HCT116 (cell line): Measurements from ENCODE around the gene TMEM138. TPM values are rescaled to one million over a fixed set of nuclear protein-coding genes. Genes with fewer than 3 reads are reported as not detected.

Source experiments
- ATAC-seq: fragments of 200-7000 bp; cut with Tn5 transposase; 2 replicates; pipeline ENCODE4 v1.9.1; 2020; ENCODE audit warnings: mild to moderate bottlenecking, moderate library complexity
- BruUV-seq: library from RNA; stranded (reverse); fragments of 400-500 nt; replicated peaks from 2 replicates; lab custom pipeline; 2021; lab: Mats Ljungman, UMichigan
- CTCF ChIA-PET: fragments of 300-600 bp; sonication (Branson Sonifier 250); formaldehyde crosslinking; loops from one replicate; lab custom pipeline; 2021; ENCODE audit warnings: antibody characterized with exemption; lab: Charles Lee
- POLR2A ChIA-PET: fragments of 300-600, 350-600 bp; sonication (Branson Sonifier 250); formaldehyde crosslinking; loops from one replicate; lab custom pipeline; 2021; ENCODE audit warnings: antibody characterized with exemption; lab: Charles Lee
- RAD21 ChIA-PET, 2 experiments: fragments of 300-600 bp; sonication (Branson Sonifier 250); formaldehyde crosslinking; loops; one replicate each; lab custom pipeline; 2023; ENCODE audit warnings: low total read pairs in 2 of 2; ENCODE audit not compliant: uncharacterized antibody in 2 of 2, unreplicated experiment in 2 of 2, low non-redundant PET in 1 of 2; lab: Charles Lee
- DNase-seq: peaks from one replicate; pipeline ENCODE4 v3.0.0-alpha.2; 2010; ENCODE audit warnings: low read depth, low spot score
- H2AFZ ChIP-seq: fragments of 200-600 bp; shearing (Covaris generic), sonication (generic); 2 replicates; pipeline ENCODE4 v1.6.1; 2017; ENCODE audit warnings: low read depth, mixed run types, mixed read lengths, antibody characterized with exemption, low read length; ENCODE audit not compliant: poor library complexity, severe bottlenecking
- H3K27ac ChIP-seq: 2 replicates; pipeline ENCODE4 v1.5.1; 2012; ENCODE audit warnings: low read depth, low read length
- H3K27me3 ChIP-seq: fragments of 200-600 bp; sonication (generic); 2 replicates; pipeline ENCODE4 v1.6.1; 2016; ENCODE audit warnings: mixed run types, low read length, mixed read lengths; ENCODE audit not compliant: insufficient read depth
- H3K36me3 ChIP-seq, 2 experiments: fragments of 200-500 bp in 1 of 2; fragments of 200-600 bp in 1 of 2; sonication (Bioruptor generic) in 1 of 2; sonication (generic) in 1 of 2; 2 replicates each; pipeline versions ENCODE4 v1.5.1 to v1.6.1; 2014 to 2016; ENCODE audit warnings: low read length in 2 of 2, inconsistent platforms in 1 of 2, mixed read lengths in 1 of 2, mixed run types in 1 of 2; ENCODE audit not compliant: insufficient read depth in 2 of 2, control insufficient read depth in 1 of 2
- H3K4me1 ChIP-seq, 2 experiments: fragments of 200-600 bp in 1 of 2; sonication (generic) in 1 of 2; 2 replicates each; pipeline versions ENCODE4 v1.5.1 to v1.6.1; 2012 to 2017; ENCODE audit warnings: low read length in 2 of 2, inconsistent platforms in 1 of 2, mild to moderate bottlenecking in 1 of 2, mixed read lengths in 1 of 2, mixed run types in 1 of 2, moderate library complexity in 1 of 2; ENCODE audit not compliant: insufficient read depth in 2 of 2, control insufficient read depth in 1 of 2
- H3K4me2 ChIP-seq: fragments of 200-600 bp; sonication (generic); 2 replicates; pipeline ENCODE4 v1.6.1; 2017; ENCODE audit warnings: mixed run types, low read length, mixed read lengths
- H3K4me3 ChIP-seq, 2 experiments: fragments of 200-600 bp in 1 of 2; sonication (generic) in 1 of 2; replicated peaks in 1 of 2; 2 replicates each; pipeline ENCODE4 v1.5.1; 2011 to 2016; ENCODE audit warnings: low read length in 2 of 2, control low read depth in 1 of 2, low read depth in 1 of 2, mild to moderate bottlenecking in 1 of 2, mixed read lengths in 1 of 2, mixed run types in 1 of 2
- H3K79me2 ChIP-seq: fragments of 200-600 bp; sonication (generic); 2 replicates; pipeline ENCODE4 v1.6.1; 2017; ENCODE audit warnings: mild to moderate bottlenecking, mixed run types, low read length, moderate library complexity, mixed read lengths; ENCODE audit not compliant: insufficient read depth
- H3K9ac ChIP-seq: fragments of 200-600 bp; sonication (generic); 2 replicates; pipeline ENCODE4 v1.6.1; 2016; ENCODE audit warnings: low read length, mixed read lengths
- H3K9me2 ChIP-seq: fragments of 200-600 bp; sonication (generic), shearing (Covaris generic); 2 replicates; pipeline ENCODE4 v1.6.1; 2017; ENCODE audit warnings: mixed run types, mild to moderate bottlenecking, moderate library complexity; ENCODE audit not compliant: insufficient read depth
- H3K9me3 ChIP-seq, 2 experiments: fragments of 200-500 bp in 1 of 2; fragments of 200-600 bp in 1 of 2; sonication (Bioruptor generic) in 1 of 2; sonication (generic) in 1 of 2; 2 replicates each; pipeline ENCODE4 v1.6.1; 2014 to 2017; ENCODE audit warnings: low read length in 2 of 2, mixed read lengths in 2 of 2, inconsistent platforms in 1 of 2, low read depth in 1 of 2, mild to moderate bottlenecking in 1 of 2, mixed run types in 1 of 2, moderate library complexity in 1 of 2; ENCODE audit not compliant: control insufficient read depth in 1 of 2, insufficient read depth in 1 of 2
- H4K20me1 ChIP-seq: fragments of 200-600 bp; sonication (generic), shearing (Covaris generic); 2 replicates; pipeline ENCODE4 v1.6.1; 2017; ENCODE audit warnings: mixed run types, mild to moderate bottlenecking, moderate library complexity; ENCODE audit not compliant: insufficient read depth
- CBX3 ChIP-seq: IDR thresholded peaks from 2 replicates; pipeline ENCODE4 v1.6.1; 2012; ENCODE audit warnings: low read depth
- CEBPB ChIP-seq: IDR thresholded peaks from 2 replicates; pipeline ENCODE4 v1.6.1; 2012; ENCODE audit warnings: low read depth
- EZH2 ChIP-seq: fragments of 200-600 bp; sonication (generic); IDR thresholded peaks from 2 replicates; pipeline ENCODE4 v1.6.1; 2017; ENCODE audit warnings: antibody characterized with exemption, mixed run types
- EZH2phosphoT487 ChIP-seq: fragments of 200-600 bp; IDR thresholded peaks from 2 replicates; pipeline ENCODE4 v1.6.1; 2018; ENCODE audit warnings: antibody characterized with exemption, borderline replicate concordance
- FOSL1 ChIP-seq: IDR thresholded peaks from 2 replicates; pipeline ENCODE4 v1.6.1; 2012; ENCODE audit warnings: low read depth
- JUND ChIP-seq: IDR thresholded peaks from 2 replicates; pipeline ENCODE4 v1.6.1; 2012
- POLR2A ChIP-seq: IDR thresholded peaks from 2 replicates; pipeline ENCODE4 v1.7.0; 2011; ENCODE audit warnings: borderline replicate concordance; ENCODE audit not compliant: insufficient read depth, insufficient read length; ENCODE audit errors: extremely low read depth
- POLR2AphosphoS5 ChIP-seq: IDR thresholded peaks from 2 replicates; pipeline ENCODE4 v1.6.1; 2011; ENCODE audit warnings: mild to moderate bottlenecking, low read depth, low read length, moderate library complexity
- RAD21 ChIP-seq: IDR thresholded peaks from 2 replicates; pipeline ENCODE4 v1.6.1; 2012; ENCODE audit warnings: low read depth, mild to moderate bottlenecking
- SIN3A ChIP-seq: IDR thresholded peaks from 2 replicates; pipeline ENCODE4 v1.6.1; 2012; ENCODE audit warnings: low read depth
- TCF7L2 ChIP-seq: IDR thresholded peaks from 2 replicates; pipeline ENCODE4 v1.7.0; 2011; ENCODE audit warnings: borderline replicate concordance, inconsistent platforms; ENCODE audit not compliant: insufficient read depth, insufficient read length; ENCODE audit errors: extremely low read depth
- YY1 ChIP-seq: IDR thresholded peaks from 2 replicates; pipeline ENCODE4 v1.6.1; 2011; ENCODE audit warnings: low read length, low read depth, moderate library complexity, mild to moderate bottlenecking; ENCODE audit not compliant: insufficient replicate concordance; ENCODE audit errors: extremely low read depth
- ZFX ChIP-seq: fragments of 450-650 bp; IDR thresholded peaks from 2 replicates; pipeline ENCODE4 v1.6.1; 2017
- ZNF274 ChIP-seq: fragments of 200-500 bp; sonication (Bioruptor generic); IDR thresholded peaks from 2 replicates; pipeline ENCODE4 v1.6.1; 2014; ENCODE audit warnings: mild to moderate bottlenecking, low read depth, low read length, inconsistent platforms
- intact Hi-C: fragments of 100-400 bp; cut with micrococcal nuclease; formaldehyde crosslinking; loops from 2 replicates; pipeline ENCODE4 v1.10.0; 2022
- total RNA-seq: library from RNA; stranded (reverse); gene quantifications from one replicate; pipeline ENCODE4 v1.2.1, GENCODE V29; 2021; ENCODE audit not compliant: unreplicated experiment
- TF ChIP-seq, protein P1 (sequence below): IDR thresholded peaks from 2 replicates; pipeline ENCODE4 v1.6.1; 2012; ENCODE audit warnings: low read depth
- TF ChIP-seq, protein P2 (sequence below): IDR thresholded peaks from 2 replicates; pipeline ENCODE4 v1.6.1; 2011; ENCODE audit warnings: mild to moderate bottlenecking, low read length, moderate library complexity; ENCODE audit not compliant: insufficient replicate concordance; ENCODE audit errors: extremely low read depth
- TF ChIP-seq, protein P3 (sequence below): IDR thresholded peaks from 2 replicates; pipeline ENCODE4 v1.6.1; 2012
- TF ChIP-seq, protein P4 (sequence below), 3 experiments: fragments of 200-600 bp in 1 of 3; sonication (generic) in 1 of 3; IDR thresholded peaks in 2 of 3; conservative IDR thresholded peaks in 1 of 3; 2 replicates each; pipeline ENCODE4 v1.5.1; 2012 to 2017; ENCODE audit warnings: low read depth in 2 of 3, low read length in 2 of 3, antibody characterized with exemption in 1 of 3, borderline replicate concordance in 1 of 3, control low read depth in 1 of 3, mild to moderate bottlenecking in 1 of 3, mixed read lengths in 1 of 3, mixed run types in 1 of 3, moderate library complexity in 1 of 3; ENCODE audit not compliant: insufficient read depth in 1 of 3

Gene TMEM138
- total RNA-seq, 1 experiment from 2014 or later, result 45.0 TPM

DNA sequence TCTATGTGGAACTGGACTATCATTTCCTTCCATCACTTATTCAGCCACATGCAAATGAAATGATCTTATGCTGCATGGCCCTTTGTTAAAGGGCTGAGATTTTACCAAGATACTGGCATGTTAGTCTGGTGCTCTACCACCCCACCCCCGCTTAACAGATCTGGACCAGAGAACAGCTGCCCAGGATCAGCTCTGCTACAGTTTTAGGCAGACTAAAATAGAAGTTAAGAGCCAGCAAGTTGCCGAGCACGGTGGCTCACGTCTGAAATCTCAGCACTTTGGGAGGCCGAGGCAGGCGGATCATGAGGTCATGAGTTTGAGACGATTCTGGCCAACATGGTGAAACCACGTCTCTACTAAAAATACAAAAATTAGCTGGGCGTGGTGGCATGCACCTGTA lies 33.8 kb upstream of the TMEM138 start:
- CTCF ChIA-PET, result no interaction called here
- H3K9me2 ChIP-seq, result no peaks in the 10 kb centered on the region
- ATAC-seq (no peak), DNase-seq (no peak)
- H3K36me3 ChIP-seq, result peaks cover 39 to 49% of the 10 kb centered on the region in 2 experiments
- H3K4me1 ChIP-seq, result peaks cover 8 to 14% of the 10 kb centered on the region in 2 experiments
- H4K20me1 ChIP-seq, result no peaks in the 10 kb centered on the region; the same call in 1 of the 2 replicates
- H3K4me2 ChIP-seq, result no peak overlapping the region
- RAD21 ChIA-PET, result no interaction called here
- no peak overlapping the region for H3K4me3 ChIP-seq
- POLR2A ChIA-PET, result no interaction called here
- intact Hi-C loops, result no loop called here
- H2AFZ ChIP-seq, result no peak overlapping the region
- no TSS peak for BruUV-seq
- H3K79me2 ChIP-seq, result peaks cover 83% of the 10 kb centered on the region
- no peak for TF ChIP-seq FOSL1
- TF ChIP-seq POLR2A, result no peak
- no peak for TF ChIP-seq SIN3A
- TF ChIP-seq, protein P1, sequence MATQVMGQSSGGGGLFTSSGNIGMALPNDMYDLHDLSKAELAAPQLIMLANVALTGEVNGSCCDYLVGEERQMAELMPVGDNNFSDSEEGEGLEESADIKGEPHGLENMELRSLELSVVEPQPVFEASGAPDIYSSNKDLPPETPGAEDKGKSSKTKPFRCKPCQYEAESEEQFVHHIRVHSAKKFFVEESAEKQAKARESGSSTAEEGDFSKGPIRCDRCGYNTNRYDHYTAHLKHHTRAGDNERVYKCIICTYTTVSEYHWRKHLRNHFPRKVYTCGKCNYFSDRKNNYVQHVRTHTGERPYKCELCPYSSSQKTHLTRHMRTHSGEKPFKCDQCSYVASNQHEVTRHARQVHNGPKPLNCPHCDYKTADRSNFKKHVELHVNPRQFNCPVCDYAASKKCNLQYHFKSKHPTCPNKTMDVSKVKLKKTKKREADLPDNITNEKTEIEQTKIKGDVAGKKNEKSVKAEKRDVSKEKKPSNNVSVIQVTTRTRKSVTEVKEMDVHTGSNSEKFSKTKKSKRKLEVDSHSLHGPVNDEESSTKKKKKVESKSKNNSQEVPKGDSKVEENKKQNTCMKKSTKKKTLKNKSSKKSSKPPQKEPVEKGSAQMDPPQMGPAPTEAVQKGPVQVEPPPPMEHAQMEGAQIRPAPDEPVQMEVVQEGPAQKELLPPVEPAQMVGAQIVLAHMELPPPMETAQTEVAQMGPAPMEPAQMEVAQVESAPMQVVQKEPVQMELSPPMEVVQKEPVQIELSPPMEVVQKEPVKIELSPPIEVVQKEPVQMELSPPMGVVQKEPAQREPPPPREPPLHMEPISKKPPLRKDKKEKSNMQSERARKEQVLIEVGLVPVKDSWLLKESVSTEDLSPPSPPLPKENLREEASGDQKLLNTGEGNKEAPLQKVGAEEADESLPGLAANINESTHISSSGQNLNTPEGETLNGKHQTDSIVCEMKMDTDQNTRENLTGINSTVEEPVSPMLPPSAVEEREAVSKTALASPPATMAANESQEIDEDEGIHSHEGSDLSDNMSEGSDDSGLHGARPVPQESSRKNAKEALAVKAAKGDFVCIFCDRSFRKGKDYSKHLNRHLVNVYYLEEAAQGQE, result no peak
- no peak for TF ChIP-seq EZH2phosphoT487
- TF ChIP-seq TCF7L2, result no peak
- TF ChIP-seq, protein P2, sequence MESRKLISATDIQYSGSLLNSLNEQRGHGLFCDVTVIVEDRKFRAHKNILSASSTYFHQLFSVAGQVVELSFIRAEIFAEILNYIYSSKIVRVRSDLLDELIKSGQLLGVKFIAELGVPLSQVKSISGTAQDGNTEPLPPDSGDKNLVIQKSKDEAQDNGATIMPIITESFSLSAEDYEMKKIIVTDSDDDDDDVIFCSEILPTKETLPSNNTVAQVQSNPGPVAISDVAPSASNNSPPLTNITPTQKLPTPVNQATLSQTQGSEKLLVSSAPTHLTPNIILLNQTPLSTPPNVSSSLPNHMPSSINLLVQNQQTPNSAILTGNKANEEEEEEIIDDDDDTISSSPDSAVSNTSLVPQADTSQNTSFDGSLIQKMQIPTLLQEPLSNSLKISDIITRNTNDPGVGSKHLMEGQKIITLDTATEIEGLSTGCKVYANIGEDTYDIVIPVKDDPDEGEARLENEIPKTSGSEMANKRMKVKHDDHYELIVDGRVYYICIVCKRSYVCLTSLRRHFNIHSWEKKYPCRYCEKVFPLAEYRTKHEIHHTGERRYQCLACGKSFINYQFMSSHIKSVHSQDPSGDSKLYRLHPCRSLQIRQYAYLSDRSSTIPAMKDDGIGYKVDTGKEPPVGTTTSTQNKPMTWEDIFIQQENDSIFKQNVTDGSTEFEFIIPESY, result no peak
- no peak for TF ChIP-seq ZFX
- TF ChIP-seq EZH2, result no peak
- TF ChIP-seq, protein P3, sequence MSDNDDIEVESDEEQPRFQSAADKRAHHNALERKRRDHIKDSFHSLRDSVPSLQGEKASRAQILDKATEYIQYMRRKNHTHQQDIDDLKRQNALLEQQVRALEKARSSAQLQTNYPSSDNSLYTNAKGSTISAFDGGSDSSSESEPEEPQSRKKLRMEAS, result no peak
- no peak for TF ChIP-seq CEBPB
- TF ChIP-seq ZNF274, result no peak
- TF ChIP-seq, protein P4, sequence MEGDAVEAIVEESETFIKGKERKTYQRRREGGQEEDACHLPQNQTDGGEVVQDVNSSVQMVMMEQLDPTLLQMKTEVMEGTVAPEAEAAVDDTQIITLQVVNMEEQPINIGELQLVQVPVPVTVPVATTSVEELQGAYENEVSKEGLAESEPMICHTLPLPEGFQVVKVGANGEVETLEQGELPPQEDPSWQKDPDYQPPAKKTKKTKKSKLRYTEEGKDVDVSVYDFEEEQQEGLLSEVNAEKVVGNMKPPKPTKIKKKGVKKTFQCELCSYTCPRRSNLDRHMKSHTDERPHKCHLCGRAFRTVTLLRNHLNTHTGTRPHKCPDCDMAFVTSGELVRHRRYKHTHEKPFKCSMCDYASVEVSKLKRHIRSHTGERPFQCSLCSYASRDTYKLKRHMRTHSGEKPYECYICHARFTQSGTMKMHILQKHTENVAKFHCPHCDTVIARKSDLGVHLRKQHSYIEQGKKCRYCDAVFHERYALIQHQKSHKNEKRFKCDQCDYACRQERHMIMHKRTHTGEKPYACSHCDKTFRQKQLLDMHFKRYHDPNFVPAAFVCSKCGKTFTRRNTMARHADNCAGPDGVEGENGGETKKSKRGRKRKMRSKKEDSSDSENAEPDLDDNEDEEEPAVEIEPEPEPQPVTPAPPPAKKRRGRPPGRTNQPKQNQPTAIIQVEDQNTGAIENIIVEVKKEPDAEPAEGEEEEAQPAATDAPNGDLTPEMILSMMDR (IDR thresholded peaks at IDR 0.05 in 2 of 3, conservative IDR thresholded peaks at IDR 0.05 in 1 of 3; ENCODE audit: borderline replicate concordance in 1 of 3, insufficient read depth in 1 of 3, low read depth in 2 of 3, low read length in 2 of 3), result no peak
- no peak for TF ChIP-seq POLR2AphosphoS5
- no peak for TF ChIP-seq RAD21
- TF ChIP-seq CBX3, result no peak
- no peak for TF ChIP-seq JUND
- TF ChIP-seq YY1, result no peak
- TF ChIP-seq, all 23 proteins: peak for 0
- no peak overlapping the region for H3K9ac ChIP-seq
- H3K27me3 ChIP-seq, result no peaks in the 10 kb centered on the region
- H3K9me3 ChIP-seq, result no peaks in the 10 kb centered on the region
- no peak overlapping the region for H3K27ac ChIP-seq
